Measurements from ENCODE around the gene RGS13. TPM values are rescaled to one million over a fixed set of nuclear protein-coding genes. Genes with fewer than 3 reads are reported as not detected.

RGS13 gene
- total RNA-seq, 1 donor from 2014 or later = 0.98 TPM

- Histone ChIP-seq H3K27ac (no peak overlapping the region), H3K4me3 (no peak overlapping the region), H3K36me3 (no peaks in the 10 kb centered on the region), H3K4me1 (no peaks in the 10 kb centered on the region), H3K9me3 (no peaks in the 10 kb centered on the region), H3K27me3 (no peaks in the 10 kb centered on the region)
- intact Hi-C loops (cut with DNase I) = no loop called here
- TF ChIP-seq CTCF (IDR thresholded peaks at IDR 0.05) (no peak), POLR2AphosphoS5 (IDR thresholded peaks at IDR 0.05; ENCODE audit: insufficient read depth in 1 of 2, low read depth in 1 of 2) (no peak), POLR2A (IDR thresholded peaks at IDR 0.05) (no peak)
- no peak for DNase-seq (ENCODE audit: extremely low spot score in 2 of 2)
These were observed 8.0 kb upstream of the RGS13 start for GRCh38 chr1:192627901-192628300.

DNA sequence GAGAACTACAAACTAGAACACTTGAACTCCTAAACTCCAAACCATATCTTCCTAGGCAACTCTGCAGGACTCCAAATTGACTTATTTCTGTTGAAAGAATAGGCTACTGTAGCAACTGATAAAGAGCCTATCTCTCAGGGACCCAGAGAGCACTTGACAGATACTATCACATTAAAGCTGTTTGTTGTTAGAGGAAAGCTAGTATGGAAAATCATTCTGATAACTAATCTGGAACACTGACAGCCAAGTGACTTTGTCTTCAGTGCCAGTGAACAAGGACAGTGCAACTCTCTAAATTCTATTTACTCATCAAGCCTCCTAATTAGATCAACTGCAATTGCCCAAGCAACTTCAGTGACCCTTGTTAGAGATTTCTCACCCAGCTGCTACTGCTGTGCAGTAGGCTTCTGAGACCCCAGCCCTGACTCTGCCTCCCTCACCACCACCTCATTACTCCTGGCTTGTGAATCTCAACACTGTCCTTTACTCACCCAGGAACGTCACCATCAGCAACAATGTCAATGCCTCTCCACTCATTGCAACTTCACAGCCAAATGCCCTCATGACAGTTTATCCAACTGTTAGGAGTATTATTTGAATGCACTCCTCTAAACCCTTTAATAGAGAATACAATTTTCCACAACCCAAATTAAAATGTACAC, 7.4 kb upstream of the RGS13 start:
- DNase-seq (ENCODE audit: extremely low spot score in 2 of 2) = no peak
- H3K27ac ChIP-seq = no peak overlapping the region
- H3K9me3 ChIP-seq = no peaks in the 10 kb centered on the region
- TF ChIP-seq CTCF (IDR thresholded peaks at IDR 0.05) (no peak), POLR2AphosphoS5 (IDR thresholded peaks at IDR 0.05; ENCODE audit: insufficient read depth in 1 of 2, low read depth in 1 of 2) (no peak), POLR2A (IDR thresholded peaks at IDR 0.05) (no peak)
- intact Hi-C loops (cut with DNase I) = no loop called here
- no peaks in the 10 kb centered on the region for H3K36me3 ChIP-seq
- H3K27me3 ChIP-seq = no peaks in the 10 kb centered on the region
- H3K4me1 ChIP-seq = no peaks in the 10 kb centered on the region
- H3K4me3 ChIP-seq = no peak overlapping the region

DNA sequence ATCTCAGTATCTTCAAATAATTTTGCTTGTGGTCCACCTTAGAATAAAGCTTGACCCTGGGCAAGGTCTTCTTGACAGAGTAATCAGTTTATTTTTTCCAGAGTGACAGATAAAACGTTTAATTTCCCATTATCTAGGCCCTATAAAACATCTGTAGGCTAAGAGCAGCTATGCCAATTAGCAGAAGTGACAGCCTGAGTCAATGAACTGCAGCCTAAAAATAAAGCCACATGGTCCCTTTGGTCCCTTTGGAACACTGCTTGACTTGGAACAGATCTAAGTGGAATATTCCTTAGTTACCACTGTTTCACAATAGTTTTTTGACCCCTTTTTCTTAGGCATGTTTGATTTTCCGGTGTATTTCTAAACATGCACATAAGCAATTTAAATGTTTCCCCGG, 6.3 kb upstream of the RGS13 start:
- no peak for DNase-seq (ENCODE audit: extremely low spot score in 2 of 2)
- Histone ChIP-seq H3K9me3 (no peaks in the 10 kb centered on the region), H3K36me3 (no peaks in the 10 kb centered on the region), H3K4me3 (no peak overlapping the region), H3K27me3 (no peaks in the 10 kb centered on the region), H3K4me1 (no peaks in the 10 kb centered on the region), H3K27ac (no peak overlapping the region)
- TF ChIP-seq POLR2A (IDR thresholded peaks at IDR 0.05) = no peak
- TF ChIP-seq POLR2AphosphoS5 (IDR thresholded peaks at IDR 0.05; ENCODE audit: insufficient read depth in 1 of 2, low read depth in 1 of 2) = no peak
- TF ChIP-seq CTCF (IDR thresholded peaks at IDR 0.05) = no peak
- intact Hi-C loops (cut with DNase I) = no loop called here

DNA sequence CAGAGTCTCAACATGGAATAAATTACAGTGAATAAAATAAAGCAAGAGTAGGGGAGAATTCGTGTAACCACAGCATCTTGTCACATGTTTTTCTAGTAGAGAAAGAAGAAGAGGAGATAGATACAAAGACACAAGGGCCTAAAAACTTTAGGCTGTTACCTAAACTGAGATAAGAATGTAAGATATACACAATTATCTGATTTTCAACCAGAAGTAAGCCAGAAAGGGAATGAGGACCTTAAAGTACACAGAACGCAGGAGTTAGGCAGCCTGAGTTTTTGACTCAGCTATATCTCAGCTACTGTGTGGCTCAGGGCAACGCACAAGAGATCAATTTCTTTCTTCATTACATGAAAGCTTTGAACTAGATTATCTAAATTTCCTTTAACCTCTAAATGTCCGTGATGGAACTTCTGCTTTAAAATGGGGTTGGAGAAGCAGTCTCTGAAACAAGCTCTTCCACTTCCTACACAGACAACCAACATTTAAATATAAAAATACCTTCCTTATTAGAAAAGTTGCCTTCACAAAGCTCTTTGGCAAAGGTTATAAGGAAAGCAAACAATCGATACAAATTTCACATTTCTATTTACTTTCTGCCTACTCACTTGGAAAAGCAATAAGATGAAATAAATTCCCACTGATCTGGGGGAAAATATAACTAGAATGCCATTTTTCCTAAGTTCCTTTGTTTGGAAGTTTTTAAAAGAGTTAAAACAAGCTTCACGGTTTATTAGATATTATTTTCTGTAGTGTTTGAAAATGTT, 5.2 kb upstream of the RGS13 start:
- Histone ChIP-seq H3K27ac (no peak overlapping the region), H3K27me3 (no peaks in the 10 kb centered on the region), H3K36me3 (no peaks in the 10 kb centered on the region), H3K4me3 (no peak overlapping the region), H3K9me3 (no peaks in the 10 kb centered on the region), H3K4me1 (no peaks in the 10 kb centered on the region)
- no peak for DNase-seq (ENCODE audit: extremely low spot score in 2 of 2)
- TF ChIP-seq POLR2A (IDR thresholded peaks at IDR 0.05) = no peak
- TF ChIP-seq POLR2AphosphoS5 (IDR thresholded peaks at IDR 0.05; ENCODE audit: insufficient read depth in 1 of 2, low read depth in 1 of 2) = no peak
- TF ChIP-seq CTCF (IDR thresholded peaks at IDR 0.05) = no peak
- intact Hi-C loops (cut with DNase I) = no loop called here

DNA sequence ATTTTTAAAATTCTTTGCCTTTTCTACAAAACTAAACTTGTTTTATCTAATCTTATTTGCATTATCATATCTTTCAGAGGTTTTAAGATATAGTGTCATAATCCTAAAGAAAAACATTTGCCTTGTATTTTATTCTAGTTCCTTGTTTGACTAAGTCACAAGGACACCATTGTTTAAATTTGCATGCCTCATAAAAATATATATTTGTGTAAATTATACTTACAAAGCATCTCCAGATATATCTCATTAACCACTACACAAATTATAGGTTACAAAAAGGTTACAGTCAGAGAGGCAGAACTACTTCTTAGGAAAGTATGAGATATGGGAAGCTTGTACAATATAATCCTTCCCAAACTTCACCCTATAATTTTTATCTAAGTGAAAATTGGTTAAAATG, 4.2 kb upstream of the RGS13 start:
- TF ChIP-seq POLR2AphosphoS5 (IDR thresholded peaks at IDR 0.05; ENCODE audit: insufficient read depth in 1 of 2, low read depth in 1 of 2) (no peak), POLR2A (IDR thresholded peaks at IDR 0.05) (no peak), CTCF (IDR thresholded peaks at IDR 0.05) (no peak)
- intact Hi-C loops (cut with DNase I) = no loop called here
- no peak overlapping the region for H3K4me3 ChIP-seq
- H3K27ac ChIP-seq = no peak overlapping the region
- no peaks in the 10 kb centered on the region for H3K36me3 ChIP-seq
- no peak for DNase-seq (ENCODE audit: extremely low spot score in 2 of 2)
- no peaks in the 10 kb centered on the region for H3K27me3 ChIP-seq
- H3K9me3 ChIP-seq = no peaks in the 10 kb centered on the region
- no peaks in the 10 kb centered on the region for H3K4me1 ChIP-seq
